SU-DHL-6 (cell line): ENCODE measurements around the gene ZNF385C.

Experiments
- EZH2phosphoT487 ChIP-seq: fragments of 200-600 bp; sonication (generic), shearing (Covaris generic); conservative IDR thresholded peaks from 2 replicates; pipeline ENCODE4 v1.6.1; 2018; ENCODE audit warnings: mild to moderate bottlenecking, antibody characterized with exemption, low read length, moderate library complexity, mixed read lengths
- TF ChIP-seq, protein P1 (sequence below): fragments of 200-600 bp; sonication (generic); IDR thresholded peaks from one replicate; pipeline ENCODE4 v1.5.1; 2017; ENCODE audit warnings: antibody characterized with exemption, mild to moderate bottlenecking, low read length, moderate library complexity; ENCODE audit not compliant: insufficient read depth, poor library complexity, severe bottlenecking

DNA sequence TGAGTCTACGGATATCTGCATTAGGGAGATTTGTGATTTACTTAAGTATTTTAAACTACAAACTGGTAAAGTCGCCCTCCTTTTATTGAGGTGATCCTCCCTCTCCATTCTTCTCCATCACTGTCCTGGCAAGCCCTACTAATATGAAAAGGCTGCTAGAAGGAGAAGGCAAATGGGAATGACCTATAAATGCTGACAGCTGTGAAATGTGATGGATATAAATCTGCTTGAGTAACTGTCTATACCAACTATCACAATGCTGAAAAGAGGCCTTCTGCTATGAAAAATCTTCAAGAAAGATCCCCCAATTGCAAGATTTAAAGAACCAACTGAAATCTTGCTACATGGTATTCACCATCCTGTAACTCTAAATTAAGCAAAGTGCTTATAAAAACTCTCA, 96.5 kb downstream of the ZNF385C start:
- TF ChIP-seq, protein P1, sequence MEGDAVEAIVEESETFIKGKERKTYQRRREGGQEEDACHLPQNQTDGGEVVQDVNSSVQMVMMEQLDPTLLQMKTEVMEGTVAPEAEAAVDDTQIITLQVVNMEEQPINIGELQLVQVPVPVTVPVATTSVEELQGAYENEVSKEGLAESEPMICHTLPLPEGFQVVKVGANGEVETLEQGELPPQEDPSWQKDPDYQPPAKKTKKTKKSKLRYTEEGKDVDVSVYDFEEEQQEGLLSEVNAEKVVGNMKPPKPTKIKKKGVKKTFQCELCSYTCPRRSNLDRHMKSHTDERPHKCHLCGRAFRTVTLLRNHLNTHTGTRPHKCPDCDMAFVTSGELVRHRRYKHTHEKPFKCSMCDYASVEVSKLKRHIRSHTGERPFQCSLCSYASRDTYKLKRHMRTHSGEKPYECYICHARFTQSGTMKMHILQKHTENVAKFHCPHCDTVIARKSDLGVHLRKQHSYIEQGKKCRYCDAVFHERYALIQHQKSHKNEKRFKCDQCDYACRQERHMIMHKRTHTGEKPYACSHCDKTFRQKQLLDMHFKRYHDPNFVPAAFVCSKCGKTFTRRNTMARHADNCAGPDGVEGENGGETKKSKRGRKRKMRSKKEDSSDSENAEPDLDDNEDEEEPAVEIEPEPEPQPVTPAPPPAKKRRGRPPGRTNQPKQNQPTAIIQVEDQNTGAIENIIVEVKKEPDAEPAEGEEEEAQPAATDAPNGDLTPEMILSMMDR, result no peak
- TF ChIP-seq EZH2phosphoT487, result no peak
